Caco-2 (cell line): Measurements from ENCODE around the gene CBFA2T2. TPM values are rescaled to one million over a fixed set of nuclear protein-coding genes. Genes with fewer than 3 reads are reported as not detected.
"Not testable (repeated sequence)": the region's sequence is repeated elsewhere in the genome, so short reads cannot be mapped to it uniquely, and the experiment has no call there.

Experiments used
- BruUV-seq: library from RNA; stranded (reverse); fragments of 400-500 nt; replicated peaks from 2 replicates; lab custom pipeline; 2021; lab: Mats Ljungman, UMichigan
- CTCF ChIA-PET: fragments of 300-600 bp; sonication (Branson Sonifier 250); formaldehyde crosslinking; loops from one replicate; lab custom pipeline; 2022; ENCODE audit warnings: antibody characterized with exemption; lab: Charles Lee
- POLR2A ChIA-PET: fragments of 300-600 bp; sonication (Branson Sonifier 250); formaldehyde crosslinking; loops from one replicate; lab custom pipeline; 2022; ENCODE audit warnings: antibody characterized with exemption; lab: Charles Lee
- DNase-seq, 2 experiments: peaks; one replicate each; pipeline versions ENCODE4 v3.0.0 to v3.0.0-alpha.2; 2020 to 2022
- H3K27me3 ChIP-seq: replicated peaks from 2 replicates; pipeline ENCODE4 v1.6.0; 2011; ENCODE audit warnings: low read length; ENCODE audit not compliant: control insufficient read depth, insufficient read depth
- H3K36me3 ChIP-seq: 2 replicates; pipeline ENCODE4 v1.5.1; 2011; ENCODE audit warnings: low read length; ENCODE audit not compliant: control insufficient read depth, insufficient read depth
- H3K4me1 ChIP-seq: fragments of 250-450 bp; sonication (Bioruptor Pico); 2 replicates; pipeline ENCODE4 v1.5.1; 2020; ENCODE audit warnings: mild to moderate bottlenecking
- H3K4me3 ChIP-seq: 2 replicates; pipeline ENCODE4 v1.5.1; 2011; ENCODE audit warnings: low read depth, mild to moderate bottlenecking, control low read depth, low read length
- H3K9me3 ChIP-seq: fragments of 250-450 bp; sonication (Bioruptor Pico); 2 replicates; pipeline ENCODE4 v1.5.1; 2020; ENCODE audit warnings: mild to moderate bottlenecking, moderate library complexity
- H3K27ac Mint-ChIP-seq: one replicate; pipeline ENCODE4 v1.8.0; 2022; ENCODE audit warnings: mixed read lengths; ENCODE audit not compliant: unreplicated experiment
- H3K27me3 Mint-ChIP-seq: one replicate; pipeline ENCODE4 v1.8.0; 2022; ENCODE audit warnings: mixed read lengths; ENCODE audit not compliant: insufficient read depth, unreplicated experiment
- H3K36me3 Mint-ChIP-seq: one replicate; pipeline ENCODE4 v1.8.0; 2022; ENCODE audit warnings: mild to moderate bottlenecking, mixed read lengths; ENCODE audit not compliant: insufficient read depth, unreplicated experiment
- H3K4me1 Mint-ChIP-seq: one replicate; pipeline ENCODE4 v1.8.0; 2022; ENCODE audit warnings: low read depth, mixed read lengths; ENCODE audit not compliant: unreplicated experiment
- H3K4me3 Mint-ChIP-seq: one replicate; pipeline ENCODE4 v1.8.0; 2022; ENCODE audit warnings: mild to moderate bottlenecking, moderate library complexity, mixed read lengths; ENCODE audit not compliant: unreplicated experiment
- H3K9me3 Mint-ChIP-seq: one replicate; pipeline ENCODE4 v1.8.0; 2022; ENCODE audit warnings: mixed read lengths; ENCODE audit not compliant: unreplicated experiment
- intact Hi-C: fragments of 100-400 bp; cut with micrococcal nuclease; formaldehyde crosslinking; loops from one replicate; pipeline ENCODE4 v1.10.0; 2022; ENCODE audit not compliant: unreplicated experiment
- total RNA-seq: library from RNA; stranded (reverse); gene quantifications from 2 replicates; pipeline ENCODE4 v1.2.3, GENCODE V29; 2022
- TF ChIP-seq, protein P1 (sequence below), 2 experiments: fragments of 200-600 bp in 1 of 2; IDR thresholded peaks; 1 replicate in 1 of 2; 2 replicates in 1 of 2; pipeline versions ENCODE4 v1.5.1 to v1.8.0; 2011 to 2022; ENCODE audit warnings: antibody characterized with exemption in 1 of 2, control low read depth in 1 of 2, inconsistent platforms in 1 of 2, low read depth in 1 of 2, low read length in 1 of 2, mild to moderate bottlenecking in 1 of 2, moderate library complexity in 1 of 2; ENCODE audit not compliant: insufficient read depth in 1 of 2, severe bottlenecking in 1 of 2, unreplicated experiment in 1 of 2

Gene CBFA2T2
- total RNA-seq, 1 experiment from 2014 or later: 30.6 TPM

DNA sequence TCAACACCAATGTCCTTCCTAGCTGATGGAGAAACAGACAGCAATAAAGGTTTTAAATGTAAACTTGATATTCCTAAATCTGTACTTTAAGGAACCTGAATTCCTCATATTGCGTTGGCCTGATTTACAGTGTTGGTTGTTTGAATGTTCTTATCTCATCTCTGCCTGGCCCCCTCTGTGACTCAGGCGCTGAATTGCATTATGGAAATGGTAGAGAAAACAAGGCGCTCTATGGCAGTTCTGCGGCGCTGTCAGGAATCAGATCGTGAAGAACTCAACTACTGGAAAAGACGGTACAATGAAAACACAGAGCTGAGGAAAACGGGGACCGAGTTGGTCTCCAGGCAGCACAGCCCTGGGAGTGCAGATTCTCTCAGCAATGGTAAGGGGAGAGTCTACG is 139.6 kb downstream of the CBFA2T2 start:
- Histone ChIP-seq H3K36me3 (0 out of 2 replicates have a peak, but pooled peaks cover 3% of the 10 kb centered on the region), H3K9me3 (no peaks in the 10 kb centered on the region), H3K4me3 (no peak overlapping the region), H3K27me3 (no peaks in the 10 kb centered on the region), H3K4me1 (no peaks in the 10 kb centered on the region)
- H3K27me3 Mint-ChIP-seq: no peaks in the 10 kb centered on the region
- TF ChIP-seq, protein P1, sequence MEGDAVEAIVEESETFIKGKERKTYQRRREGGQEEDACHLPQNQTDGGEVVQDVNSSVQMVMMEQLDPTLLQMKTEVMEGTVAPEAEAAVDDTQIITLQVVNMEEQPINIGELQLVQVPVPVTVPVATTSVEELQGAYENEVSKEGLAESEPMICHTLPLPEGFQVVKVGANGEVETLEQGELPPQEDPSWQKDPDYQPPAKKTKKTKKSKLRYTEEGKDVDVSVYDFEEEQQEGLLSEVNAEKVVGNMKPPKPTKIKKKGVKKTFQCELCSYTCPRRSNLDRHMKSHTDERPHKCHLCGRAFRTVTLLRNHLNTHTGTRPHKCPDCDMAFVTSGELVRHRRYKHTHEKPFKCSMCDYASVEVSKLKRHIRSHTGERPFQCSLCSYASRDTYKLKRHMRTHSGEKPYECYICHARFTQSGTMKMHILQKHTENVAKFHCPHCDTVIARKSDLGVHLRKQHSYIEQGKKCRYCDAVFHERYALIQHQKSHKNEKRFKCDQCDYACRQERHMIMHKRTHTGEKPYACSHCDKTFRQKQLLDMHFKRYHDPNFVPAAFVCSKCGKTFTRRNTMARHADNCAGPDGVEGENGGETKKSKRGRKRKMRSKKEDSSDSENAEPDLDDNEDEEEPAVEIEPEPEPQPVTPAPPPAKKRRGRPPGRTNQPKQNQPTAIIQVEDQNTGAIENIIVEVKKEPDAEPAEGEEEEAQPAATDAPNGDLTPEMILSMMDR (IDR thresholded peaks at IDR 0.05; ENCODE audit: insufficient read depth in 1 of 2, low read depth in 1 of 2, low read length in 1 of 2, severe bottlenecking in 1 of 2, unreplicated experiment in 1 of 2): no peak
- CTCF ChIA-PET: no interaction called here
- H3K4me3 Mint-ChIP-seq: no peak overlapping the region
- no TSS peak for BruUV-seq
- no peaks in the 10 kb centered on the region for H3K4me1 Mint-ChIP-seq
- DNase-seq: no peak
- H3K9me3 Mint-ChIP-seq: no peaks in the 10 kb centered on the region
- peaks cover 51% of the 10 kb centered on the region for H3K36me3 Mint-ChIP-seq
- intact Hi-C loops: no loop called here
- POLR2A ChIA-PET: no interaction called here
- H3K27ac Mint-ChIP-seq: no peak overlapping the region

DNA sequence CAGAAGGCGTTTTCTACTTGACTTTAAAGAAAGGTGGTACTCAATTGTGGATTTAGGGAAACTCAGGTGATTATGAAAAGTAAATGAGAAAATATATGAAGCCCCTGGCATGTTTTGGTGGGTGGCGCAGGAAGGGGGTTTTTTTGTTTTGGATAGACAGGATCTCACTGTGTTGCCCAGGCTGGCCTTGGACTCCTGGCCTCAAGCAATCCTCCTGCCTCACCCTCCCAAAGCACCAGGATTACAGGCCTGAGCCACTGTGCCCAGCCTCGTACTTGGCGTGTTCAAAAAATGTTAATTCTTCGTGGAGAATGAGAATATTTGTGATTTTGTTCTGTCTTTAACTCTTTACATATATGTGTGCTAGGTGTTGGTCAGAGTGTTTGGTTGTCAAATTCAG is 140.1 kb downstream of the CBFA2T2 start:
- H3K4me3 Mint-ChIP-seq: no peak overlapping the region
- no peaks in the 10 kb centered on the region for H3K9me3 ChIP-seq
- no peaks in the 10 kb centered on the region for H3K9me3 Mint-ChIP-seq
- no peaks in the 10 kb centered on the region for H3K4me1 ChIP-seq
- DNase-seq: no peak
- H3K27me3 ChIP-seq: no peaks in the 10 kb centered on the region
- TF ChIP-seq, protein P1 (IDR thresholded peaks at IDR 0.05; ENCODE audit: insufficient read depth in 1 of 2, low read depth in 1 of 2, low read length in 1 of 2, severe bottlenecking in 1 of 2, unreplicated experiment in 1 of 2): no peak
- POLR2A ChIA-PET: no interaction called here
- 0 out of 2 replicates have a peak, but pooled peaks cover 3% of the 10 kb centered on the region for H3K36me3 ChIP-seq
- no peaks in the 10 kb centered on the region for H3K4me1 Mint-ChIP-seq
- CTCF ChIA-PET: interaction anchor here (1.5 kb wide), 1 partner anchor 23 kb away, joined by 4 read pairs; no protein-coding TSS in a partner anchor
- H3K4me3 ChIP-seq: no peak overlapping the region
- no peaks in the 10 kb centered on the region for H3K27me3 Mint-ChIP-seq
- no peak overlapping the region for H3K27ac Mint-ChIP-seq
- intact Hi-C loops: no loop called here
- H3K36me3 Mint-ChIP-seq: peaks cover 46% of the 10 kb centered on the region
- no TSS peak for BruUV-seq

DNA sequence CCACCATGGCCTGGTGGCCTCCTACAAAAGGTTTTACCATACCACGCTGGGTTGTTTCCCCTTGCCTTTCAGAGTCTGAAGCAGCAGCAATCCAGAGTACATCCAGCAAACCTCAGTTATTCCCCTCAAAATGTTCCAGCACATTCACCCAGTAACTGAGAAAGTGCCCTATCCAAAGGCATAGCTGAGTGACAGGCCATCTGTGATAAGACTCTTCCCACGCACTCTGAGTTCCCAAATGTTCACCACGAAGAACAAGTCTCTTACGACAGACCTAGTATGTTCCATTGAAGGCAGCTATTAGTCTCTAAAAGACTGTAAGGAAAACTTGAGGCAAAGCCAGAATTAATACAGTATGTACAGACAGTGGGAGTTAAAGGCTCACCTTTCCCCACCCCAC is 140.6 kb downstream of the CBFA2T2 start:
- TF ChIP-seq, protein P1 (IDR thresholded peaks at IDR 0.05; ENCODE audit: insufficient read depth in 1 of 2, low read depth in 1 of 2, low read length in 1 of 2, severe bottlenecking in 1 of 2, unreplicated experiment in 1 of 2): no peak
- DNase-seq: no peak
- BruUV-seq: no TSS peak
- H3K4me1 ChIP-seq: no peaks in the 10 kb centered on the region
- intact Hi-C loops: no loop called here
- H3K9me3 Mint-ChIP-seq: no peaks in the 10 kb centered on the region
- no peak overlapping the region for H3K4me3 Mint-ChIP-seq
- ChIA-PET CTCF (interaction anchor here (1.5 kb wide), 1 partner anchor 23 kb away, joined by 4 read pairs; no protein-coding TSS in a partner anchor), POLR2A (no interaction called here)
- H3K9me3 ChIP-seq: no peaks in the 10 kb centered on the region
- peaks cover 41% of the 10 kb centered on the region for H3K36me3 Mint-ChIP-seq
- H3K27me3 ChIP-seq: no peaks in the 10 kb centered on the region
- H3K27ac Mint-ChIP-seq: no peak overlapping the region
- H3K36me3 ChIP-seq: 0 out of 2 replicates have a peak, but pooled peaks cover 3% of the 10 kb centered on the region
- H3K4me1 Mint-ChIP-seq: no peaks in the 10 kb centered on the region
- no peak overlapping the region for H3K4me3 ChIP-seq
- no peaks in the 10 kb centered on the region for H3K27me3 Mint-ChIP-seq

DNA sequence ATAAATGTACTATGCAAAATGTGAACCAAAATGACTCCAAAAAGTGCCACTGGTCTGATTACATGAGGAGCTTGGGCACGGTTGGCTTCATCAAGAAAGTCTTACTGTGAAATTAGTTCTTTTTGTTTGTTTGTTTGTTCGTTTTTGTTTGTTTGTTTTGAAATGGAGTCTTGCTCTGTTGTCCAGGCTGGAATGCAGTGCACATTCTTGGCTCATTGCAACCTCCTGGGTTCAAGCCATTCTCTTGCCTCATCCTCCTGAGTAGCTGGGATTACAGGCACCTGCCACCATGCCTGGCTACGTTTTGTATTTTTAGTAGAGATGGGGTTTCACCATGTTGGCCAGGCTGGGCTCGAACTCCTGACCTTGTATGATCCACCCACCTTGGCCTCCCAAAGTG is 142.0 kb downstream of the CBFA2T2 start:
- CTCF ChIA-PET, H3K4me1 ChIP-seq, H3K4me1 Mint-ChIP-seq, H3K27me3 ChIP-seq, POLR2A ChIA-PET, H3K9me3 ChIP-seq, H3K4me3 ChIP-seq, H3K27me3 Mint-ChIP-seq, DNase-seq, H3K9me3 Mint-ChIP-seq, BruUV-seq, H3K27ac Mint-ChIP-seq, H3K4me3 Mint-ChIP-seq, H3K36me3 ChIP-seq, intact Hi-C loops: not testable (repeated sequence)
- peaks cover 33% of the 10 kb centered on the region for H3K36me3 Mint-ChIP-seq
